HepG2 (cell line): ENCODE measurements around the gene MIDN. TPM values are rescaled to one million over a fixed set of nuclear protein-coding genes. Genes with fewer than 3 reads are reported as not detected.
A peak's percentile ranks its signal among the peaks of the same experiment; 100 is the strongest.

Experiments used
- BCL3 ChIP-seq: sonication (generic); formaldehyde crosslinking; IDR thresholded peaks from 2 replicates; pipeline ENCODE4 v1.5.1; 2020; ENCODE audit warnings: mild to moderate bottlenecking, missing genetic modification reagents, moderate library complexity
- GATAD1 ChIP-seq: IDR thresholded peaks from 2 replicates; pipeline ENCODE4 v1.6.1; 2016; ENCODE audit warnings: missing genetic modification reagents, missing compliant biosample characterization
- HES4 ChIP-seq: sonication (generic); formaldehyde crosslinking; IDR thresholded peaks from 2 replicates; pipeline ENCODE4 v1.9.0; 2021; ENCODE audit warnings: mild to moderate bottlenecking, missing genetic modification reagents, borderline replicate concordance
- NFYB ChIP-seq: sonication (generic); formaldehyde crosslinking; IDR thresholded peaks from 2 replicates; pipeline ENCODE4 v1.4.0; 2020; ENCODE audit warnings: missing genetic modification reagents
- SAFB2 ChIP-seq: sonication (generic); formaldehyde crosslinking; IDR thresholded peaks from 2 replicates; pipeline ENCODE4 v1.5.1; 2020; ENCODE audit warnings: missing genetic modification reagents, low read depth, mild to moderate bottlenecking, borderline replicate concordance
- SMAD1 ChIP-seq: sonication (generic); formaldehyde crosslinking; IDR thresholded peaks from 2 replicates; pipeline ENCODE4 v1.4.0; 2020; ENCODE audit warnings: missing genetic modification reagents, low read depth, mild to moderate bottlenecking, borderline replicate concordance
- SMC3 ChIP-seq: IDR thresholded peaks from 2 replicates; pipeline ENCODE4 v1.6.1; 2011; ENCODE audit warnings: low read length, improper control_type of control experiment
- ZFX ChIP-seq: sonication (generic); formaldehyde crosslinking; IDR thresholded peaks from 2 replicates; pipeline ENCODE4 v1.4.0; 2020; ENCODE audit warnings: mild to moderate bottlenecking, low read depth, missing genetic modification reagents, moderate library complexity
- ZNF251 ChIP-seq: sonication (generic); formaldehyde crosslinking; IDR thresholded peaks from 2 replicates; pipeline ENCODE4 v1.9.0; 2021; ENCODE audit warnings: mild to moderate bottlenecking, missing genetic modification reagents
- ZNF546 ChIP-seq: sonication (generic); formaldehyde crosslinking; conservative IDR thresholded peaks from 2 replicates; pipeline ENCODE4 v1.8.1; 2023; ENCODE audit warnings: mild to moderate bottlenecking, missing genetic modification reagents
- ZNF616 ChIP-seq: sonication (generic); formaldehyde crosslinking; IDR thresholded peaks from 2 replicates; pipeline ENCODE4 v1.5.0; 2020; ENCODE audit warnings: low read depth, mild to moderate bottlenecking, missing genetic modification reagents
- ZNF816 ChIP-seq: sonication (generic); formaldehyde crosslinking; IDR thresholded peaks from 2 replicates; pipeline ENCODE4 v1.8.0; 2022; ENCODE audit warnings: missing genetic modification reagents, mild to moderate bottlenecking, borderline replicate concordance
- polyA plus RNA-seq, 8 experiments: library from polyadenylated mRNA; depleted of rRNA in 3 of 8; stranded (reverse) in 7 of 8; unstranded in 1 of 8; fragments of >200 nt; fragmentation: Illumina TruSeq in 4 of 8; extraction: Trizol in 4 of 8; gene quantifications; 2 replicates each; pipeline versions ENCODE4 v1.2.1 to v1.2.3, GENCODE V29; 2011 to 2016; ENCODE audit warnings: low read depth in 4 of 8, missing spikeins in 1 of 8, mixed read lengths in 1 of 8; ENCODE audit not compliant: insufficient read depth in 1 of 8
- total RNA-seq, 5 experiments: library from RNA; depleted of rRNA; stranded (reverse); fragments of >200 nt; fragmentation: Illumina TruSeq; extraction: Trizol; gene quantifications; 2 replicates each; pipeline ENCODE4 v1.2.3, GENCODE V29; 2016; ENCODE audit warnings: low read depth in 1 of 5
- TF ChIP-seq, protein P1 (sequence below): sonication (generic); formaldehyde crosslinking; IDR thresholded peaks from 2 replicates; pipeline ENCODE4 v1.4.0; 2020; ENCODE audit warnings: missing genetic modification reagents
- TF ChIP-seq, protein P2 (sequence below): sonication (generic); formaldehyde crosslinking; IDR thresholded peaks from 2 replicates; pipeline ENCODE4 v1.5.0; 2020; ENCODE audit warnings: mild to moderate bottlenecking, missing genetic modification reagents, moderate library complexity
- TF ChIP-seq, protein P3 (sequence below): sonication (generic); formaldehyde crosslinking; IDR thresholded peaks from 2 replicates; pipeline ENCODE4 v1.4.0; 2020; ENCODE audit warnings: missing genetic modification reagents
- TF ChIP-seq, protein P4 (sequence below): sonication (generic); formaldehyde crosslinking; IDR thresholded peaks from 2 replicates; pipeline ENCODE4 v1.4.0; 2020; ENCODE audit warnings: missing genetic modification reagents, borderline replicate concordance

Gene MIDN
- total and polyA plus RNA-seq, 2 of the 13 experiments (the other 11 are each of a cell fraction or from before 2014, with no cell fraction given) = 8.4 to 18.0 TPM

DNA sequence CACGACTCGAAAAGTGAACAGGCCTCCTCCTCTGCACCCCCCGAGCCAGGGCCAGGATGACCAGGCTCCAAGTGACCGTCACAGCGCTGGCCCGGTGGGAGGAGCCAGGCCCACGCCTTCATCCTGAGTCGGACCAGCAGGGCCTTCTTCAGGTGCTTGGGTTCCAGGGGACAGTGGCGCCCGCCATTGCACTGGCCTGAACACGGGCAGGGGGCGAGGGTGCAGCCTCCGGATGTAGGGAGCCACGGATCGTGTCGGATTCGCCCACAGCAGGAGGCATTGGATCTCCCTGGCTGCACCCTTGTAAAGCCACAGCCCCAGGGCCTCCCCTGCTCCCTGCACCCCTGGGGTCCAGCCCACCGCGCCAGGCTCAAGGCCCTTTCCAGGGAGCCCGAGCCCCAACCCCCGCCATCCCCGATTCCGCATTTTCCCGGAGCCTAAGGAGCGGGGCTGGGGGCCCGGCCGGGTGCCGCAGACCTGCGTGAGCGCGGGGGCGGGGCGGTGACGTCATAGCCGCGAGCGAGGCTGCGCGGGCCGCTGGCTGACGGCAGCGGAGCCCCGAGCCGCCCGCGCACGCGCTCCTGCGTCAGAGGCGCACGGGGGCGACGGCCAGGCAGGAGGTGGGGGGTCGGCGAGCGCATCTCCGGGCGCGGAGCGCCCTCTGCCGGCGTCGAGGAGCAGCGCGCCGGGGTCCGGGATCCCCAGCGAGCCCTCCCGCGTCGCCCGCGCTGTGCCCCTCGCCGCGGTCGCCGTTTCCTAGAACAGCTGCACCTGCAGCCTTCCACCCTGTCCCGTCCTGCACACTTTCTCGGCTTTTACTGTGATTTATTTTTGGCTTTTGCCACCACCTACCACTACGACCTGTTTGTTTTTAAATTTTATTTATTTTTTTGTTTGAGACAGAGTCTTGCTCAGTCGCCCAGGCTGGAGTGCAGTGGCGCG is 8.3 kb upstream of the MIDN start (continued):
- TF ChIP-seq, protein P1, sequence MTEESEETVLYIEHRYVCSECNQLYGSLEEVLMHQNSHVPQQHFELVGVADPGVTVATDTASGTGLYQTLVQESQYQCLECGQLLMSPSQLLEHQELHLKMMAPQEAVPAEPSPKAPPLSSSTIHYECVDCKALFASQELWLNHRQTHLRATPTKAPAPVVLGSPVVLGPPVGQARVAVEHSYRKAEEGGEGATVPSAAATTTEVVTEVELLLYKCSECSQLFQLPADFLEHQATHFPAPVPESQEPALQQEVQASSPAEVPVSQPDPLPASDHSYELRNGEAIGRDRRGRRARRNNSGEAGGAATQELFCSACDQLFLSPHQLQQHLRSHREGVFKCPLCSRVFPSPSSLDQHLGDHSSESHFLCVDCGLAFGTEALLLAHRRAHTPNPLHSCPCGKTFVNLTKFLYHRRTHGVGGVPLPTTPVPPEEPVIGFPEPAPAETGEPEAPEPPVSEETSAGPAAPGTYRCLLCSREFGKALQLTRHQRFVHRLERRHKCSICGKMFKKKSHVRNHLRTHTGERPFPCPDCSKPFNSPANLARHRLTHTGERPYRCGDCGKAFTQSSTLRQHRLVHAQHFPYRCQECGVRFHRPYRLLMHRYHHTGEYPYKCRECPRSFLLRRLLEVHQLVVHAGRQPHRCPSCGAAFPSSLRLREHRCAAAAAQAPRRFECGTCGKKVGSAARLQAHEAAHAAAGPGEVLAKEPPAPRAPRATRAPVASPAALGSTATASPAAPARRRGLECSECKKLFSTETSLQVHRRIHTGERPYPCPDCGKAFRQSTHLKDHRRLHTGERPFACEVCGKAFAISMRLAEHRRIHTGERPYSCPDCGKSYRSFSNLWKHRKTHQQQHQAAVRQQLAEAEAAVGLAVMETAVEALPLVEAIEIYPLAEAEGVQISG (CRISPR knock-in tag) = peak; percentile 42
- TF ChIP-seq SAFB2 (CRISPR knock-in tag) (peak; percentile 40), SMC3 (peak; percentile 22; the same call in 1 of the 2 replicates), ZNF546 (0 out of 2 replicates have a peak, but pooled peaks have one; percentile 30), ZNF816 (CRISPR knock-in tag) (no peak; the same call in 1 of the 2 replicates), HES4 (peak; percentile 64; the same call in 1 of the 2 replicates), ZNF616 (0 out of 2 replicates have a peak, but pooled peaks have one; percentile 28), ZNF251 (CRISPR knock-in tag) (no peak), ZFX (CRISPR knock-in tag) (peak; percentile 47; the same call in 1 of the 2 replicates), GATAD1 (CRISPR knock-in tag) (no peak), BCL3 (CRISPR knock-in tag) (no peak), SMAD1 (0 out of 2 replicates have a peak, but pooled peaks have one; percentile 38), NFYB (CRISPR knock-in tag) (no peak)
- TF ChIP-seq, protein P2, sequence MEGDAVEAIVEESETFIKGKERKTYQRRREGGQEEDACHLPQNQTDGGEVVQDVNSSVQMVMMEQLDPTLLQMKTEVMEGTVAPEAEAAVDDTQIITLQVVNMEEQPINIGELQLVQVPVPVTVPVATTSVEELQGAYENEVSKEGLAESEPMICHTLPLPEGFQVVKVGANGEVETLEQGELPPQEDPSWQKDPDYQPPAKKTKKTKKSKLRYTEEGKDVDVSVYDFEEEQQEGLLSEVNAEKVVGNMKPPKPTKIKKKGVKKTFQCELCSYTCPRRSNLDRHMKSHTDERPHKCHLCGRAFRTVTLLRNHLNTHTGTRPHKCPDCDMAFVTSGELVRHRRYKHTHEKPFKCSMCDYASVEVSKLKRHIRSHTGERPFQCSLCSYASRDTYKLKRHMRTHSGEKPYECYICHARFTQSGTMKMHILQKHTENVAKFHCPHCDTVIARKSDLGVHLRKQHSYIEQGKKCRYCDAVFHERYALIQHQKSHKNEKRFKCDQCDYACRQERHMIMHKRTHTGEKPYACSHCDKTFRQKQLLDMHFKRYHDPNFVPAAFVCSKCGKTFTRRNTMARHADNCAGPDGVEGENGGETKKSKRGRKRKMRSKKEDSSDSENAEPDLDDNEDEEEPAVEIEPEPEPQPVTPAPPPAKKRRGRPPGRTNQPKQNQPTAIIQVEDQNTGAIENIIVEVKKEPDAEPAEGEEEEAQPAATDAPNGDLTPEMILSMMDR (CRISPR knock-in tag) = peak; percentile 81
- TF ChIP-seq, protein P3, sequence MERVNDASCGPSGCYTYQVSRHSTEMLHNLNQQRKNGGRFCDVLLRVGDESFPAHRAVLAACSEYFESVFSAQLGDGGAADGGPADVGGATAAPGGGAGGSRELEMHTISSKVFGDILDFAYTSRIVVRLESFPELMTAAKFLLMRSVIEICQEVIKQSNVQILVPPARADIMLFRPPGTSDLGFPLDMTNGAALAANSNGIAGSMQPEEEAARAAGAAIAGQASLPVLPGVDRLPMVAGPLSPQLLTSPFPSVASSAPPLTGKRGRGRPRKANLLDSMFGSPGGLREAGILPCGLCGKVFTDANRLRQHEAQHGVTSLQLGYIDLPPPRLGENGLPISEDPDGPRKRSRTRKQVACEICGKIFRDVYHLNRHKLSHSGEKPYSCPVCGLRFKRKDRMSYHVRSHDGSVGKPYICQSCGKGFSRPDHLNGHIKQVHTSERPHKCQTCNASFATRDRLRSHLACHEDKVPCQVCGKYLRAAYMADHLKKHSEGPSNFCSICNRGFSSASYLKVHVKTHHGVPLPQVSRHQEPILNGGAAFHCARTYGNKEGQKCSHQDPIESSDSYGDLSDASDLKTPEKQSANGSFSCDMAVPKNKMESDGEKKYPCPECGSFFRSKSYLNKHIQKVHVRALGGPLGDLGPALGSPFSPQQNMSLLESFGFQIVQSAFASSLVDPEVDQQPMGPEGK (CRISPR knock-in tag) = peak; percentile 87
- TF ChIP-seq, protein P4, sequence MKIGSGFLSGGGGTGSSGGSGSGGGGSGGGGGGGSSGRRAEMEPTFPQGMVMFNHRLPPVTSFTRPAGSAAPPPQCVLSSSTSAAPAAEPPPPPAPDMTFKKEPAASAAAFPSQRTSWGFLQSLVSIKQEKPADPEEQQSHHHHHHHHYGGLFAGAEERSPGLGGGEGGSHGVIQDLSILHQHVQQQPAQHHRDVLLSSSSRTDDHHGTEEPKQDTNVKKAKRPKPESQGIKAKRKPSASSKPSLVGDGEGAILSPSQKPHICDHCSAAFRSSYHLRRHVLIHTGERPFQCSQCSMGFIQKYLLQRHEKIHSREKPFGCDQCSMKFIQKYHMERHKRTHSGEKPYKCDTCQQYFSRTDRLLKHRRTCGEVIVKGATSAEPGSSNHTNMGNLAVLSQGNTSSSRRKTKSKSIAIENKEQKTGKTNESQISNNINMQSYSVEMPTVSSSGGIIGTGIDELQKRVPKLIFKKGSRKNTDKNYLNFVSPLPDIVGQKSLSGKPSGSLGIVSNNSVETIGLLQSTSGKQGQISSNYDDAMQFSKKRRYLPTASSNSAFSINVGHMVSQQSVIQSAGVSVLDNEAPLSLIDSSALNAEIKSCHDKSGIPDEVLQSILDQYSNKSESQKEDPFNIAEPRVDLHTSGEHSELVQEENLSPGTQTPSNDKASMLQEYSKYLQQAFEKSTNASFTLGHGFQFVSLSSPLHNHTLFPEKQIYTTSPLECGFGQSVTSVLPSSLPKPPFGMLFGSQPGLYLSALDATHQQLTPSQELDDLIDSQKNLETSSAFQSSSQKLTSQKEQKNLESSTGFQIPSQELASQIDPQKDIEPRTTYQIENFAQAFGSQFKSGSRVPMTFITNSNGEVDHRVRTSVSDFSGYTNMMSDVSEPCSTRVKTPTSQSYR (CRISPR knock-in tag) = peak; percentile 73
